SW480 (cell line): ENCODE results near the gene SPAG16.

Source experiments
- DNase-seq: peaks from one replicate; pipeline ENCODE4 v3.0.0-alpha.2; 2016; ENCODE audit warnings: low spot score

Gene SPAG16

GRCh38 chr2:214088536-214088935, 804.3 kb downstream of the SPAG16 start:
- DNase-seq: no peak

GRCh38 chr2:214096208-214096715, 812.0 kb downstream of the SPAG16 start:
- DNase-seq: no peak

- no peak for DNase-seq
Measured at GRCh38 chr2:214098811-214099210, 814.5 kb downstream of the SPAG16 start.

- no peak for DNase-seq
Measured at GRCh38 chr2:214100488-214100887, 816.2 kb downstream of the SPAG16 start.

GRCh38 chr2:214103276-214104001, 819.2 kb downstream of the SPAG16 start:
- DNase-seq: peak; percentile 4

- DNase-seq: no peak
Measured at GRCh38 chr2:214104219-214104618, 820.0 kb downstream of the SPAG16 start.

GRCh38 chr2:214104967-214105366, 820.7 kb downstream of the SPAG16 start:
- no peak for DNase-seq

GRCh38 chr2:214107726-214108125, 823.5 kb downstream of the SPAG16 start:
- DNase-seq: no peak

GRCh38 chr2:214108598-214108997, 824.3 kb downstream of the SPAG16 start:
- DNase-seq: no peak

GRCh38 chr2:214117054-214117453, 832.8 kb downstream of the SPAG16 start:
- DNase-seq: no peak

- no peak for DNase-seq
Measured at GRCh38 chr2:214126135-214126534, 841.9 kb downstream of the SPAG16 start.

- DNase-seq: no peak
Measured at GRCh38 chr2:214127170-214127569, 842.9 kb downstream of the SPAG16 start.

GRCh38 chr2:214127571-214127970, 843.3 kb downstream of the SPAG16 start:
- no peak for DNase-seq

- DNase-seq: no peak
Measured at GRCh38 chr2:214128040-214128439, 843.8 kb downstream of the SPAG16 start.

- DNase-seq: no peak
Measured at GRCh38 chr2:214130114-214130513, 845.9 kb downstream of the SPAG16 start.

- DNase-seq: no peak
Measured at GRCh38 chr2:214135966-214136365, 851.7 kb downstream of the SPAG16 start.

- DNase-seq: no peak
Measured at GRCh38 chr2:214138779-214139178, 854.5 kb downstream of the SPAG16 start.

- DNase-seq: no peak
Measured at GRCh38 chr2:214139630-214140284, 855.5 kb downstream of the SPAG16 start.

- DNase-seq: no peak
Measured at GRCh38 chr2:214156971-214157370, 872.7 kb downstream of the SPAG16 start.

GRCh38 chr2:214158851-214159250, 874.6 kb downstream of the SPAG16 start:
- no peak for DNase-seq

- no peak for DNase-seq
Measured at GRCh38 chr2:214169281-214169680, 885.0 kb downstream of the SPAG16 start.

GRCh38 chr2:214169736-214170135, 885.5 kb downstream of the SPAG16 start:
- no peak for DNase-seq

GRCh38 chr2:214174563-214174962, 890.3 kb downstream of the SPAG16 start:
- DNase-seq: no peak

- no peak for DNase-seq
Measured at GRCh38 chr2:214180071-214180470, 895.8 kb downstream of the SPAG16 start.
